ENCODE data around the gene TRIM40. TPM values are rescaled to one million over a fixed set of nuclear protein-coding genes. Genes with fewer than 3 reads are reported as not detected.
"Not testable (repeated sequence)": the region's sequence is repeated elsewhere in the genome, so short reads cannot be mapped to it uniquely, and the experiment has no call there.

The TRIM40 gene
- total and polyA plus RNA-seq, 9 donors, result not detected

GRCh38 chr6:30163090-30163917 is 27.4 kb downstream of the TRIM40 start, which contains the start of gene TRIM15:
TSS of gene TRIM15 (plus strand) at chr6:30163546. CDS start at chr6:30163685, 139 bp downstream.
- no peak for DNase-seq
- no peaks in the 10 kb centered on the region for H3K9me3 ChIP-seq
- no peaks in the 10 kb centered on the region for H3K36me3 ChIP-seq
- TF ChIP-seq POLR2A (IDR thresholded peaks at IDR 0.05) (no peak), EP300 (IDR thresholded peaks at IDR 0.05) (no peak), CTCF (IDR thresholded peaks at IDR 0.05) (no peak)
- no peak within 1 kb of the TSS for H3K27ac ChIP-seq
- H3K4me3 ChIP-seq, result no peak within 1 kb of the TSS
- intact Hi-C loops (cut with DNase I), result loop anchor here in 1 of 4 donors (5.0 kb wide), 1 partner anchor 1591 kb away; no protein-coding TSS in a partner anchor
- H3K27me3 ChIP-seq, result no peaks in the 10 kb centered on the region
- no peaks in the 10 kb centered on the region for H3K4me1 ChIP-seq (ENCODE audit: insufficient read depth)
- WGBS, 3 donors, result 72 to 78% (median 77%) methylated on average over 31 of the region's 31 CpGs

- no peak overlapping the region for H3K27ac ChIP-seq
Observed at GRCh38 chr6:30163918-30164654, 28.1 kb downstream of the TRIM40 start.

GRCh38 chr6:30164714-30165113 is 28.8 kb downstream of the TRIM40 start:
- Histone ChIP-seq H3K9me3 (no peaks in the 10 kb centered on the region), H3K27ac (no peak overlapping the region), H3K27me3 (no peaks in the 10 kb centered on the region), H3K4me3 (no peak overlapping the region), H3K4me1 (ENCODE audit: insufficient read depth) (no peaks in the 10 kb centered on the region), H3K36me3 (no peaks in the 10 kb centered on the region)
- intact Hi-C loops (cut with DNase I), result loop anchor here in 1 of 4 donors (5.0 kb wide), 1 partner anchor 1592 kb away; no protein-coding TSS in a partner anchor
- no peak for DNase-seq
- no peak for TF ChIP-seq POLR2A (IDR thresholded peaks at IDR 0.05)
- no peak for TF ChIP-seq EP300 (IDR thresholded peaks at IDR 0.05)
- TF ChIP-seq CTCF (IDR thresholded peaks at IDR 0.05), result no peak
- 67 to 76% (median 74%) methylated on average over 4 of the region's 4 CpGs for WGBS, 3 donors

More at GRCh38 chr6:30163918-30164654, 28.1 kb downstream of the TRIM40 start:
- no peak overlapping the region for H3K4me3 ChIP-seq
- no peaks in the 10 kb centered on the region for H3K4me1 ChIP-seq (ENCODE audit: insufficient read depth)
- WGBS, 3 donors, result 83 to 89% (median 87%) methylated on average over 16 of the region's 16 CpGs
- no peaks in the 10 kb centered on the region for H3K36me3 ChIP-seq
- no peaks in the 10 kb centered on the region for H3K27me3 ChIP-seq
- DNase-seq, result no peak
- TF ChIP-seq EP300 (IDR thresholded peaks at IDR 0.05) (no peak), CTCF (IDR thresholded peaks at IDR 0.05) (no peak), POLR2A (IDR thresholded peaks at IDR 0.05) (no peak)
- intact Hi-C loops (cut with DNase I), result loop anchor here in 1 of 4 donors (5.0 kb wide), 1 partner anchor 1592 kb away; no protein-coding TSS in a partner anchor
- H3K9me3 ChIP-seq, result no peaks in the 10 kb centered on the region

- H3K27me3 ChIP-seq; H3K36me3 ChIP-seq; H3K27ac ChIP-seq; DNase-seq; H3K4me3 ChIP-seq; intact Hi-C loops (cut with DNase I); H3K9me3 ChIP-seq; H3K4me1 ChIP-seq (ENCODE audit: insufficient read depth): not testable (repeated sequence)
- WGBS, 3 donors, result 50 to 72% (median 65%) methylated on average over 1 of the region's 1 CpG
Observed at GRCh38 chr6:30165238-30165637, 29.3 kb downstream of the TRIM40 start.
